H1 (cell line): ENCODE results near the gene LY6G6F.

Source experiments
- CEBPB ChIP-seq: IDR thresholded peaks from 2 replicates; pipeline ENCODE4 v1.6.1; 2012; ENCODE audit warnings: low read depth, low read length
- JUND ChIP-seq: IDR thresholded peaks from 2 replicates; pipeline ENCODE4 v1.6.1; 2011; ENCODE audit warnings: mild to moderate bottlenecking, improper control_type of control experiment, low read length

- TF ChIP-seq JUND (no peak), CEBPB (no peak)
Observed at GRCh38 chr6:31692353-31692752, 14.3 kb upstream of the LY6G6F start.
